ENCODE results near the gene ZBTB39. TPM values are rescaled to one million over a fixed set of nuclear protein-coding genes. Genes with fewer than 3 reads are reported as not detected.

ZBTB39 gene
- total RNA-seq, 4 donors from 2014 or later = 6.1 to 8.9 (median 6.7) TPM

DNA sequence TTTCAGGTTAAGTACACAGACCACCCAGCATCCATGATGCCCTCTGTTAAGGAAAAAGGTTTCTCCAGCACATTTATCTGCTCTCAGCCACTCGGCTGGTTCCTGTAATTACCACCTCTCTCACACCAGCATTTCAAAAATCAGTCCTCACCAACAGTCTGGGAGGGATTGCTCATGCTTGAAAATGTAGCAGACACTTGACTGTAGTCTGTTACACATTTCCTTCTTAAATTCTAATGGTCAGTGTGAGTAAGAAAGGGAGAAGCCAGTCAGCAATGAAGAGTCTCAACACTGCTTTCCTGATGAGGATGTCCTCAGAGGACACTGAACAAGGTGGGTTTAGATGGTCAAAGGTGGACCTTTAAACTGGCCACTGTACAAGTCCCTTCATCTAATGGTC, 6.0 kb downstream of the ZBTB39 start:
- no peaks in the 10 kb centered on the region for H3K9me3 ChIP-seq
- no peak overlapping the region for H3K4me3 ChIP-seq
- no CpG with 5 or more reads among the region's 1 CpG for WGBS, 2 donors (ENCODE audit: low coverage in 1 of 2)
- H3K27ac ChIP-seq = no peak overlapping the region
- TF ChIP-seq POLR2AphosphoS5 (IDR thresholded peaks at IDR 0.05) (no peak), POLR2A (IDR thresholded peaks at IDR 0.05) (no peak), EP300 (IDR thresholded peaks at IDR 0.05) (no peak)
- TF ChIP-seq, protein P1, sequence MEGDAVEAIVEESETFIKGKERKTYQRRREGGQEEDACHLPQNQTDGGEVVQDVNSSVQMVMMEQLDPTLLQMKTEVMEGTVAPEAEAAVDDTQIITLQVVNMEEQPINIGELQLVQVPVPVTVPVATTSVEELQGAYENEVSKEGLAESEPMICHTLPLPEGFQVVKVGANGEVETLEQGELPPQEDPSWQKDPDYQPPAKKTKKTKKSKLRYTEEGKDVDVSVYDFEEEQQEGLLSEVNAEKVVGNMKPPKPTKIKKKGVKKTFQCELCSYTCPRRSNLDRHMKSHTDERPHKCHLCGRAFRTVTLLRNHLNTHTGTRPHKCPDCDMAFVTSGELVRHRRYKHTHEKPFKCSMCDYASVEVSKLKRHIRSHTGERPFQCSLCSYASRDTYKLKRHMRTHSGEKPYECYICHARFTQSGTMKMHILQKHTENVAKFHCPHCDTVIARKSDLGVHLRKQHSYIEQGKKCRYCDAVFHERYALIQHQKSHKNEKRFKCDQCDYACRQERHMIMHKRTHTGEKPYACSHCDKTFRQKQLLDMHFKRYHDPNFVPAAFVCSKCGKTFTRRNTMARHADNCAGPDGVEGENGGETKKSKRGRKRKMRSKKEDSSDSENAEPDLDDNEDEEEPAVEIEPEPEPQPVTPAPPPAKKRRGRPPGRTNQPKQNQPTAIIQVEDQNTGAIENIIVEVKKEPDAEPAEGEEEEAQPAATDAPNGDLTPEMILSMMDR (IDR thresholded peaks at IDR 0.05) = no peak
- no peaks in the 10 kb centered on the region for H3K27me3 ChIP-seq
- H3K4me1 ChIP-seq = peaks cover 0 to 34% (median 8%) of the 10 kb centered on the region in 3 donors
- H3K36me3 ChIP-seq = peaks cover 0 to 89% of the 10 kb centered on the region in 2 donors
- no peak for ATAC-seq

DNA sequence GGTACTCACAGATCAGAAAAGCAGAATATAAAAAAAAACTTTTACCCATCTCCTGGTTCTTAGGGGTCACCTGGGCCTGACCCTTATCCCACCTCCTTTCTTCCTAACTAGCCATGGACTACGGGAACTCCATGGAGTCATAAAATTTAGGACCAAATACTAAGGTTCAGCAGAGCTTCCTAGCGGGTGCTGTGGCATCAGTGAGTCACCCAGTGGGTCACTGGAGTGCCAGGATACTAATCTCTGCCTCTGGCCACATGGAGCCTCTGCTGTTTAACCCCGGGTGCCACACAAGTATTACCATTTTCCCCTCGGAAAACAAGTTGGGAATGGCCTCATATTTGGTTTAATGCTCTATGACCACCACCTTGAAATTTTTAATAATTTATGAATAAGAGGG, 6.9 kb downstream of the ZBTB39 start:
- Histone ChIP-seq H3K27ac (no peak overlapping the region), H3K4me3 (no peak overlapping the region), H3K27me3 (no peaks in the 10 kb centered on the region), H3K4me1 (peaks cover 0 to 25% (median 0%) of the 10 kb centered on the region in 3 donors), H3K9me3 (no peaks in the 10 kb centered on the region), H3K36me3 (peaks cover 0 to 89% of the 10 kb centered on the region in 2 donors)
- ATAC-seq = no peak
- TF ChIP-seq, protein P1 (IDR thresholded peaks at IDR 0.05) = no peak
- TF ChIP-seq POLR2A (IDR thresholded peaks at IDR 0.05) (no peak), EP300 (IDR thresholded peaks at IDR 0.05) (no peak), POLR2AphosphoS5 (IDR thresholded peaks at IDR 0.05) (no peak)
- 62 to 93% methylated on average over 2 to 4 of the region's 4 CpGs for WGBS, 2 donors (ENCODE audit: low coverage in 1 of 2)

DNA sequence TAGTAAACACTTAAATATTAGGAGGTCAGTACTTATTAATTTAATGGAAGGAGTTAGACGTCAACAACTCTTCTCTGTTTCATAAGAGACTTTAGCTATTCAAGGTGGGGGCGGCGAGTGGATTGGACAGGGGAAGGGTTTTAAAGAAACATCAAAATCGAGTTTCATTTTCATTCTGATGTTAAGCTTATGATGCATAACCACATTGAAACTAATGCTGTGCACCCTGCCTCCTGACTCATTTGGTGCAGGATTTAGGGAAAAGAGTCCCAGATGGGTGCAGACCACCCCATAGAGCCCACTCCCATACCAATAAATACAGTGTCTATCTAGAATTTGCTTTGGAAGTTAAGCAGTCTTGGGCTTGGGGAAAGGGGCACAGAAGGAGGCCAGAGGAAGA, 7.4 kb downstream of the ZBTB39 start:
- peaks cover 0 to 22% (median 0%) of the 10 kb centered on the region in 3 donors for H3K4me1 ChIP-seq
- 67 to 68% methylated on average over 4 of the region's 4 CpGs for WGBS, 2 donors (ENCODE audit: low coverage in 1 of 2)
- H3K4me3 ChIP-seq = no peak overlapping the region
- ATAC-seq = no peak
- H3K27me3 ChIP-seq = no peaks in the 10 kb centered on the region
- TF ChIP-seq EP300 (IDR thresholded peaks at IDR 0.05) (no peak), POLR2AphosphoS5 (IDR thresholded peaks at IDR 0.05) (no peak), POLR2A (IDR thresholded peaks at IDR 0.05) (no peak)
- TF ChIP-seq, protein P1 (IDR thresholded peaks at IDR 0.05) = no peak
- no peak overlapping the region for H3K27ac ChIP-seq
- no peaks in the 10 kb centered on the region for H3K9me3 ChIP-seq
- H3K36me3 ChIP-seq = peaks cover 0 to 85% of the 10 kb centered on the region in 2 donors

DNA sequence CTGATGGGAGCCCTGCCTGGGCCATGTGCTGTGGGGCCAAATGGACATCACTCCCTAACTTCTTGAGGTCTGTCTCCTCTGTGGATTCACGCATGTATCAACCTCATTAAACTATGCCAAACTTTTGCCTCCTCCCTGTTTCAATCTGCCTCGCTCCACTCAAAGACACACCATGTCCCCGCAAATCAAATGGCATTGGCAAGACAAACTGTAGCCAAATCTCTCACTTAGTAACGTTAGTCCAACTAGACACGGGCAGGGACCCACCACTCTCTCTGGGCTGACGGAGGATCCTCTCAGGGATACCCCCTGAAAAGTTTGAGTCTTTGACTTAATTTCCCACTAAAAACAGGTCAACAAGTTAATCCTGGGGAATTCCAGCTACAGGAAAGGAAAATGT, 8.0 kb downstream of the ZBTB39 start:
- H3K36me3 ChIP-seq = peaks cover 0 to 78% of the 10 kb centered on the region in 2 donors
- H3K27me3 ChIP-seq = no peaks in the 10 kb centered on the region
- no peak for ATAC-seq
- H3K27ac ChIP-seq = no peak overlapping the region
- H3K4me1 ChIP-seq = peaks cover 0 to 22% (median 0%) of the 10 kb centered on the region in 3 donors
- 80 to 89% methylated on average over 2 to 5 of the region's 6 CpGs for WGBS, 2 donors (ENCODE audit: low coverage in 1 of 2)
- H3K4me3 ChIP-seq = no peak overlapping the region
- TF ChIP-seq POLR2A (IDR thresholded peaks at IDR 0.05) (no peak), POLR2AphosphoS5 (IDR thresholded peaks at IDR 0.05) (no peak), EP300 (IDR thresholded peaks at IDR 0.05) (no peak)
- TF ChIP-seq, protein P1 (IDR thresholded peaks at IDR 0.05) = no peak
- H3K9me3 ChIP-seq = no peaks in the 10 kb centered on the region

DNA sequence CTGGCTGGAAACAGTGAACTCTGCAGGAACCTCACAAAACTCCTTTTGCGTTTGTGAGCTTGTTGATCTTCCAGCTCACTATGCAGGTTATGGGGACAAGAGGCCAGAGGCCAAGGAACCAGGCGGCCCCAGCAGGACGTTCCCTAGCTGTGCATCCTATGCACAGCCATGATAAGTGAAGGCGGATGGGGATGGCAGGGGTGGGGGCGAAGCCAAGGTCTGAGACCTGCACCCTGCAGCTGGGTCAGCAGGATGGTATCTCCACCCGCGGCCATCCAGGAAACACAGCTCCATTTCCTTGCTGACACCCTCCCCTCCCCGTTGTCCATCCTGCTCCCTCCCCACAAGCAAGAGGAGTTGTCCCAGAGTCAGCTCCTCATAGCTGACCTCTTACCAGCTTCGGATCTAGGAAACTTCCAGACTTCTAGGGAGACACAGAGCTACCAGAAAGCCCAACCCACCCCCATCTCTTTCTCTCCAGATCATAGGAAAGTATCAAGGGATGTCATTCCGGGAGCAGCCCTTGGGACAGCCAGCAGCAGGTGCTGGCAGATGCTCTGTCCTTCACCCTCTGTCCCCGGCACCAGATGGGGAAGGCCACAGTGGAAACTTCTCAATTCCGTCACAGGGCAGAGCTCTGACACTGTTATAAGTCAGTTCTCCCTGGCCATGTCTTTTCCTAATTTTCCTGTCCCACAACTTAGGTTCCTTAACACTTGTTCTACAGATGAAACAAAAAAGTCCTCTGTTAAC, 9.4 kb downstream of the ZBTB39 start:
- peak; percentile 44 for ATAC-seq
- Histone ChIP-seq H3K27me3 (no peaks in the 10 kb centered on the region), H3K27ac (no peak overlapping the region), H3K36me3 (peaks cover 0 to 64% of the 10 kb centered on the region in 2 donors), H3K4me3 (no peak overlapping the region), H3K9me3 (no peaks in the 10 kb centered on the region), H3K4me1 (peaks cover 0 to 15% (median 0%) of the 10 kb centered on the region in 3 donors)
- 73 to 76% methylated on average over 2 to 7 of the region's 12 CpGs for WGBS, 2 donors (ENCODE audit: low coverage in 1 of 2)
- TF ChIP-seq EP300 (IDR thresholded peaks at IDR 0.05) (no peak), POLR2AphosphoS5 (IDR thresholded peaks at IDR 0.05) (no peak), POLR2A (IDR thresholded peaks at IDR 0.05) (no peak)
- TF ChIP-seq, protein P1 (IDR thresholded peaks at IDR 0.05) = no peak

Measured in gastroesophageal sphincter (tissue), 4 donors.